ENCODE data around the gene LAMB4.

Gene LAMB4

DNA sequence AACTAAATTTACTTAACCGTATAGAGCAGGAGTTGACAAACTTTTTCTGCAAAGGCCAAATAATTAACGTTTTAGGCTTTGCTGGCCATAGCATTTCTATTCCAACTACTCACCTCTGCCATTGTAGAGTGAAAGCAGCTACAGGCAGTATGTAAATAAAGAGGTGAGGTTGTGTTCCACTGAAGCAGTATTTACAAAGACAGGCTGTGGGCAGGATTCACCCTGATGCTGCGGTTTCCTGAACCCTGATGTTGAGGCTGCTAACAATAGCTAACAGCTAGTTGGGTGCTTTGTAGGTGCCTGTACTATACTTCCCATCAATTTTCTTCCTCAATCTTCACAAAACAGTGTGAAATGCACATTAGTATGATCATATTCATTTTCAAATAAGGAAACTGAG lies 80.2 kb downstream of the LAMB4 start:
- Histone ChIP-seq H3K27me3 (no peaks in the 10 kb centered on the region), H3K4me1 (ENCODE audit: control insufficient read depth in 1 of 2, insufficient read depth in 1 of 2, low read depth in 1 of 2, low read length in 1 of 2) (no peaks in the 10 kb centered on the region), H3K27ac (no peak overlapping the region), H3K36me3 (no peaks in the 10 kb centered on the region), H3K9me3 (no peaks in the 10 kb centered on the region), H3K4me3 (ENCODE audit: low read depth in 1 of 2, low read length in 1 of 2) (no peak overlapping the region)
- TF ChIP-seq, protein P1, sequence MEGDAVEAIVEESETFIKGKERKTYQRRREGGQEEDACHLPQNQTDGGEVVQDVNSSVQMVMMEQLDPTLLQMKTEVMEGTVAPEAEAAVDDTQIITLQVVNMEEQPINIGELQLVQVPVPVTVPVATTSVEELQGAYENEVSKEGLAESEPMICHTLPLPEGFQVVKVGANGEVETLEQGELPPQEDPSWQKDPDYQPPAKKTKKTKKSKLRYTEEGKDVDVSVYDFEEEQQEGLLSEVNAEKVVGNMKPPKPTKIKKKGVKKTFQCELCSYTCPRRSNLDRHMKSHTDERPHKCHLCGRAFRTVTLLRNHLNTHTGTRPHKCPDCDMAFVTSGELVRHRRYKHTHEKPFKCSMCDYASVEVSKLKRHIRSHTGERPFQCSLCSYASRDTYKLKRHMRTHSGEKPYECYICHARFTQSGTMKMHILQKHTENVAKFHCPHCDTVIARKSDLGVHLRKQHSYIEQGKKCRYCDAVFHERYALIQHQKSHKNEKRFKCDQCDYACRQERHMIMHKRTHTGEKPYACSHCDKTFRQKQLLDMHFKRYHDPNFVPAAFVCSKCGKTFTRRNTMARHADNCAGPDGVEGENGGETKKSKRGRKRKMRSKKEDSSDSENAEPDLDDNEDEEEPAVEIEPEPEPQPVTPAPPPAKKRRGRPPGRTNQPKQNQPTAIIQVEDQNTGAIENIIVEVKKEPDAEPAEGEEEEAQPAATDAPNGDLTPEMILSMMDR (IDR thresholded peaks at IDR 0.05) = no peak

DNA sequence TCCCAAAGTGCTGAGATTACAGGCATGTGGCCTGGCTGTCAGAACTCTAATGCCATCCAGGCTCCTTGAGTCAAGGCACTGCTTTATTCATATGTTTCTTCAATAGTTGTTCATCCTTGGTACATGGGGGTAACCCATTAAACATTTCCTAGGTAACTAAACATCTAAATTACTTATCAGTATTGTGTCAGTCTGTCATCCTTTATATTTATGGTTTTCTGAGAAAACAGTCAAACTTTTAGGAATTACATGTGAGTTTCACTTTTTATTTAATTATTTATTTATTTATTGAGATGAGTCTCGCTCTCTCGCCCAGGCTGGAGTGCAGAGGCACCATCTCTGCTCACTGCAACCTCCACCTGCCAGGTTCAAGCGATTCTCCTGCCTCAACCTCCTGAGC lies 81.7 kb downstream of the LAMB4 start:
- Histone ChIP-seq H3K27me3 (no peaks in the 10 kb centered on the region), H3K27ac (no peak overlapping the region), H3K4me3 (ENCODE audit: low read depth in 1 of 2, low read length in 1 of 2) (no peak overlapping the region), H3K36me3 (no peaks in the 10 kb centered on the region), H3K9me3 (no peaks in the 10 kb centered on the region), H3K4me1 (ENCODE audit: control insufficient read depth in 1 of 2, insufficient read depth in 1 of 2, low read depth in 1 of 2, low read length in 1 of 2) (no peaks in the 10 kb centered on the region)
- TF ChIP-seq, protein P1 (IDR thresholded peaks at IDR 0.05) = no peak

DNA sequence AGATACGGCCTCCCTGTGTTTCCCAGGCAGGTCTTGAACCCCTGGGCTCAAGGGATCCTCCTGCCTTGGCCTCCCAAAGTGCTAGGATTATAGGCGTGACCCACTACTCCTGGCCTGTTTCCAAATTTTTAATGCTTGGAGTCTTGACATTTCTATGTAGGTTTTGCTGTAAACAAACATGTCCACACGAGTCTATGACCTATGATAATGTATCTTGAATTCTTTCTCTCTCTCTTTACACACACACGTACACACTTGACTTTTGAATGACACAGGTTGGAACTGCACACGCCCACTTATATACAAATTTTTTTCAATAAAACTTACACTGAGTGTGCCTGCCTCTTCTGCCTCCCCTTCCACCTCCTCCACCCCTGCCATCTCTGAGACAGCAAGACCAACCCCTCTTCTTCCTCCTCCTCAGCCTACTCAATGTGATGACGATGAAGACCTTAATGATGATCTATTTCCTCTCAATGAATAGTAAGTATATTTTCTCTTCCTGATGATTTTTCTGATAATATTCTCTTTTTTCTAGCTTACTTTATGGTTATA lies 83.1 kb downstream of the LAMB4 start:
- Histone ChIP-seq H3K36me3 (no peaks in the 10 kb centered on the region), H3K27me3 (peaks cover 4% of the 10 kb centered on the region), H3K4me1 (ENCODE audit: control insufficient read depth in 1 of 2, insufficient read depth in 1 of 2, low read depth in 1 of 2, low read length in 1 of 2) (no peaks in the 10 kb centered on the region), H3K27ac (no peak overlapping the region), H3K4me3 (ENCODE audit: low read depth in 1 of 2, low read length in 1 of 2) (no peak overlapping the region), H3K9me3 (no peaks in the 10 kb centered on the region)
- TF ChIP-seq, protein P1 (IDR thresholded peaks at IDR 0.05) = no peak

DNA sequence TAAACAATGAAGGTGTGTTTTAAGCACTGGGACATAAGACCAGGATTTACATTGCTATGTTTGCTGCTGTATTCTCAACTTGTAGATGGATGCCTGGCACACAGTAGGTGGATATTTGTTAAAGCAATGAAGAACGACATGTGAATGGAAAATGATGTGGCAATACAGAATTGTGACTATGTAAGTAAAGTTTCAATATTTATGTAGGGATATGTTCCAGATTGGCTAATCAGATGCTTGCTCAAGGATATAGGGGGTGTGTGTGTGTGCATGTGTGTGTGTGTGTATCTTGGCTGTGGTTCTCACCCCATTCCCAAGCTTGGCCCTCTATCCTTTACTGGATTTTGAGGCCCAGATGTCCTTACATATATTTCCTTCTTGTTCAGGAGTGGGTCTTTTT lies 84.5 kb downstream of the LAMB4 start:
- H3K9me3 ChIP-seq = no peaks in the 10 kb centered on the region
- H3K4me1 ChIP-seq (ENCODE audit: control insufficient read depth in 1 of 2, insufficient read depth in 1 of 2, low read depth in 1 of 2, low read length in 1 of 2) = no peaks in the 10 kb centered on the region
- H3K27me3 ChIP-seq = peaks cover 11% of the 10 kb centered on the region
- H3K4me3 ChIP-seq (ENCODE audit: low read depth in 1 of 2, low read length in 1 of 2) = no peak overlapping the region
- TF ChIP-seq, protein P1 (IDR thresholded peaks at IDR 0.05) = no peak
- no peak overlapping the region for H3K27ac ChIP-seq
- no peaks in the 10 kb centered on the region for H3K36me3 ChIP-seq

DNA sequence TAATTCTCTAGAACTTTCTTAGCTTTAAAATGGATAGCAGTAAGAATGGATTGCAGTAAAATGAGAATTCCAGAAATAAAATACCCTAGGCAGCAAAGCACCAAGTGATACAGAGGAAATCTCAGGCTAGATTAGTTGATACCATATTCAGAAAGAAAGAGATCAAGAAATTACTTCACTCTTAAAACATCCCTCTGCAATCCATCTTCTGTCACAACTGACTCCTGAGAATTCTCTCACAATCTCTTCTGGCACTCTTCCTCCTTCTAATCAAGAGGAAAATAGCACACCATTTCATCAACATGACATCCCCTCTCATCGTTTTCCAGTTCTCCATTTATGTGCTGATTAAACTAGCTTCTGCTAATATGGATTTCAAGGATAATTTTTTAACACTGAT lies 85.0 kb downstream of the LAMB4 start:
- no peaks in the 10 kb centered on the region for H3K36me3 ChIP-seq
- no peak overlapping the region for H3K4me3 ChIP-seq (ENCODE audit: low read depth in 1 of 2, low read length in 1 of 2)
- H3K9me3 ChIP-seq = no peaks in the 10 kb centered on the region
- H3K4me1 ChIP-seq (ENCODE audit: control insufficient read depth in 1 of 2, insufficient read depth in 1 of 2, low read depth in 1 of 2, low read length in 1 of 2) = no peaks in the 10 kb centered on the region
- H3K27ac ChIP-seq = no peak overlapping the region
- H3K27me3 ChIP-seq = peaks cover 11% of the 10 kb centered on the region
- TF ChIP-seq, protein P1 (IDR thresholded peaks at IDR 0.05) = no peak

GRCh38 chr7:108044345-108044744 lies 85.8 kb downstream of the LAMB4 start:
- H3K4me1 ChIP-seq (ENCODE audit: control insufficient read depth in 1 of 2, insufficient read depth in 1 of 2, low read depth in 1 of 2, low read length in 1 of 2) = no peaks in the 10 kb centered on the region
- peaks cover 11% of the 10 kb centered on the region for H3K27me3 ChIP-seq
- no peaks in the 10 kb centered on the region for H3K9me3 ChIP-seq
- H3K36me3 ChIP-seq = no peaks in the 10 kb centered on the region
- no peak overlapping the region for H3K4me3 ChIP-seq (ENCODE audit: low read depth in 1 of 2, low read length in 1 of 2)
- TF ChIP-seq, protein P1 (IDR thresholded peaks at IDR 0.05) = no peak
- H3K27ac ChIP-seq = no peak overlapping the region

All from neutrophil (primary cell).